Skeletal muscle tissue (tissue), 4 donors: ENCODE measurements around the gene CCN2. TPM values are rescaled to one million over a fixed set of nuclear protein-coding genes. Genes with fewer than 3 reads are reported as not detected.
"Not testable (repeated sequence)": the region's sequence is repeated elsewhere in the genome, so short reads cannot be mapped to it uniquely, and the experiment has no call there.

Source experiments
- H3K27ac ChIP-seq: one replicate; pipeline ENCODE4 v1.7.0; 2013; ENCODE audit warnings: mild to moderate bottlenecking, low read depth, low read length, inconsistent platforms
- H3K27me3 ChIP-seq, 3 donors: one replicate each; pipeline ENCODE4 v1.7.0; 2013; ENCODE audit warnings: low read length in 3 of 3; ENCODE audit not compliant: control insufficient read depth in 3 of 3, insufficient read depth in 3 of 3
- H3K36me3 ChIP-seq, 3 donors: one replicate each; pipeline ENCODE4 v1.7.0; 2013; ENCODE audit warnings: low read length in 3 of 3; ENCODE audit not compliant: control insufficient read depth in 3 of 3, insufficient read depth in 3 of 3
- H3K4me1 ChIP-seq, 3 donors: one replicate each; pipeline ENCODE4 v1.7.0; 2013; ENCODE audit warnings: low read length in 3 of 3, mild to moderate bottlenecking in 3 of 3; ENCODE audit not compliant: control insufficient read depth in 3 of 3, insufficient read depth in 3 of 3
- H3K4me3 ChIP-seq, 3 donors: one replicate each; pipeline ENCODE4 v1.7.0; 2013; ENCODE audit warnings: low read length in 3 of 3
- H3K9ac ChIP-seq, 3 donors: one replicate each; pipeline ENCODE4 v1.7.0; 2013; ENCODE audit warnings: low read length in 3 of 3, mild to moderate bottlenecking in 3 of 3, moderate library complexity in 2 of 3, low read depth in 1 of 3
- H3K9me3 ChIP-seq, 3 donors: one replicate each; pipeline ENCODE4 v1.7.0; 2013; ENCODE audit warnings: low read length in 3 of 3; ENCODE audit not compliant: control insufficient read depth in 3 of 3
- total RNA-seq: library from RNA; depleted of rRNA; stranded (reverse); fragments of >200 nt; gene quantifications from one replicate; pipeline ENCODE4 v1.2.3, GENCODE V29; 2014
- donor health status: Osteomylitis.

Gene CCN2
- total RNA-seq, 1 donor from 2014 or later, result 29.7 TPM

- Histone ChIP-seq H3K4me1 (no peaks in the 10 kb centered on the region), H3K9me3 (peaks cover 0 to 3% (median 0%) of the 10 kb centered on the region in 3 donors), H3K27me3 (peaks cover 0 to 5% (median 0%) of the 10 kb centered on the region in 3 donors), H3K9ac (no peak overlapping the region), H3K4me3 (no peak overlapping the region), H3K36me3 (no peaks in the 10 kb centered on the region), H3K27ac (no peak overlapping the region)
Observed at GRCh38 chr6:131923356-131923755, 27.8 kb downstream of the CCN2 start.

DNA sequence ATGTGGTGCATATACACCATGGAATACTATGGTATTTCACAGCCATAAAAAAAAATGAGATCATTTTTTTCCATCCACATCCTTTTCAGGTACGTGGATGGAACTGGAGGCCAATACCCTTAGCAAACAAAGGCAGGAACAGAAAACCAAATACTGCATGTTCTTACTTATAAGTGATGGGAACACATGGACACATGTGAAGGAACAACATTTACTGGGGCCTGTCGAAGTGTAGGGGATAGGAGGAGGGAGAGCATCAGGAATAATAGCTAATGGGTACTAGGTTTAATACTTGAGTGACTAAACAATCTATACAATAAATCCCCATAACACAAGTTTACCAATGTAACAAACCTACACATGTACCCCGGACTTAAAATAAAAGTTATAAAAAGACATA lies 30.5 kb downstream of the CCN2 start:
- no peak overlapping the region for H3K9ac ChIP-seq
- no peaks in the 10 kb centered on the region for H3K36me3 ChIP-seq
- peaks cover 0 to 3% (median 0%) of the 10 kb centered on the region in 3 donors for H3K9me3 ChIP-seq

GRCh38 chr6:131918650-131919355 lies 32.4 kb downstream of the CCN2 start:
- H3K4me3 ChIP-seq, result no peak overlapping the region
- H3K27ac ChIP-seq, result no peak overlapping the region
- no peaks in the 10 kb centered on the region for H3K36me3 ChIP-seq
- no peaks in the 10 kb centered on the region for H3K4me1 ChIP-seq
- peaks cover 0 to 3% (median 0%) of the 10 kb centered on the region in 3 donors for H3K9me3 ChIP-seq
- H3K27me3 ChIP-seq, result peaks cover 0 to 6% (median 0%) of the 10 kb centered on the region in 3 donors
- no peak overlapping the region for H3K9ac ChIP-seq

More for the DNA sequence above, 30.5 kb downstream of the CCN2 start:
- Histone ChIP-seq H3K4me1 (no peaks in the 10 kb centered on the region), H3K27me3 (peaks cover 0 to 6% (median 0%) of the 10 kb centered on the region in 3 donors), H3K27ac (no peak overlapping the region), H3K4me3 (no peak overlapping the region)

- no peaks in the 10 kb centered on the region for H3K9me3 ChIP-seq
- peaks cover 0 to 6% (median 0%) of the 10 kb centered on the region in 3 donors for H3K27me3 ChIP-seq
- no peak overlapping the region for H3K4me3 ChIP-seq
- H3K36me3 ChIP-seq, result no peaks in the 10 kb centered on the region
- H3K4me1 ChIP-seq, result no peaks in the 10 kb centered on the region
- H3K27ac ChIP-seq, result no peak overlapping the region
- H3K9ac ChIP-seq, result no peak overlapping the region
Observed at GRCh38 chr6:131917763-131918649, 33.2 kb downstream of the CCN2 start.

- Histone ChIP-seq H3K4me1 (no peaks in the 10 kb centered on the region), H3K4me3 (no peak overlapping the region)
Observed at GRCh38 chr6:131917318-131917717, 33.9 kb downstream of the CCN2 start.

GRCh38 chr6:131916847-131917246 lies 34.3 kb downstream of the CCN2 start:
- Histone ChIP-seq H3K4me3 (no peak overlapping the region), H3K27ac (no peak overlapping the region), H3K36me3 (no peaks in the 10 kb centered on the region), H3K9ac (no peak overlapping the region), H3K27me3 (peaks cover 0 to 6% (median 0%) of the 10 kb centered on the region in 3 donors), H3K9me3 (no peaks in the 10 kb centered on the region), H3K4me1 (no peaks in the 10 kb centered on the region)

More at GRCh38 chr6:131917318-131917717, 33.9 kb downstream of the CCN2 start:
- no peaks in the 10 kb centered on the region for H3K9me3 ChIP-seq
- H3K27me3 ChIP-seq, result peaks cover 0 to 6% (median 0%) of the 10 kb centered on the region in 3 donors
- H3K9ac ChIP-seq, result no peak overlapping the region
- no peak overlapping the region for H3K27ac ChIP-seq
- H3K36me3 ChIP-seq, result no peaks in the 10 kb centered on the region

DNA sequence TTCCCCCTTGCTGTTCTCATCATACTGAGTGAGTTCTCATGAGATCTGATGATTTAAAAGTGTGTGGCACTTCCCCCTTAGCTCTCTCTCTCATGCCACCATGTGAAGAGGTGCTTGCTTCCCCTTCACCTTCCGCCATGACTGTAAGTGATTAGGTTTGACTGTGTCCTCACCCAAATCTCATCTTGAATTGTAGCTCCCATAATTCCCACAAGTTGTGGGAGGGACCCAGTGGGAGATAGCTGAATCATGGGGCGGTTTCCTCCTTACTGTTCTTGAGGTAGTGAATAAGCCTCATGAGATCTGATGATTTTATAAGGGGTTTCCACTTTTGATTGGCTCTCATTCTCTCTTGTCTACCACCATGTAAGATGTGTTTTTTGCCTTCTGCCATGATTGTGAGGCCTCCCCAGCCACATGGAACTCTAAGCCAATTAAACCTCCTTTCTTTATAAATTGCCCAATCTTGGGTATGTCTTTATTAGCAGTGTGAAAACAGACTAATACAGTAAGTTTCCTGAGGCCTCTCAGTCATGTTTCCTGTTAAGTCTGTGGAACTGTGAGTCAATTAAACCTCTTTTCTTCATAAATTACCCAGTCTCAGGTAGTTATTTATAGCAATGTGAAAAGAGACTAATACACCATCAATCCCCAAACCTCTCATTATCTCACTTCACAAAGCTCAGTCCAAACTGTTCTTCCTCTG lies 34.9 kb downstream of the CCN2 start:
- H3K4me3 ChIP-seq, H3K9ac ChIP-seq, H3K36me3 ChIP-seq, H3K4me1 ChIP-seq, H3K9me3 ChIP-seq, H3K27me3 ChIP-seq, H3K27ac ChIP-seq: not testable (repeated sequence)

DNA sequence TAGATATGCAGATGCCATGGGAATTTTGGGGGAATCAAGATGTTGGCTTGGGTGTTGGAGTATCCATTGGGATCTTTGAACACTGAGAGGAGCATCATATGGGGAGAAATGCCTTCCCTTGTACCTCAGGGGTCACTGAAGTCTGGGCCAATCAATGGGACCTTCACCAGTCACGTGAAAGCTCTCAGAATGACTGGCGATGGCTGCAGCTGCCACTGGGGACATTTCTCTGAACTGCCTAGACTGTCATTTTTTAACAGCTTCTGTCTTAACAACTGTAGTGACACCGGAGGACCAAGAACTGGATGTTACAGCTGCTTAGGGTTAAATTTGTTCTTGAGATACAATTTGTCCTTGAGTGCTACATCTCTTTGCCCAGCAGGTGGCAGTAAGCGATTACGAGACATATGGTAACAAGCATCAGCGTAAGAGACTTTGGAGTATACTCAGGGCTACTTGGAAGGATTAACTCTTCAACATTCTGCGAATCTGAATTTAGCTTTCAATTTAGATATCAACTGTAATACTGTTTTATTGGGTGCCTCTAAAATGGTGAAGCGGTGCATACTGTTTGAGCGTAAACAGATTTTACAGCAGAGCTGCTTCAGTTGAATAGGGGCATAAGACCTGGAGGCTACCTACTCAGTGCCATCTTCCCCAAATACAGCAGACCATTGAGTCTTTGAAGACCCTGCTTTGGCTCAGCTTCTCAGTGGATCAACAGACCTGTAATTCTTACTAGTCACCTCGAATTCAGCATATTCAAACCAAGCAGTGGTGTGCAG lies 36.0 kb downstream of the CCN2 start:
- Histone ChIP-seq H3K4me3 (peak overlapping the region in 1 of 3 donors; percentile 51), H3K9me3 (no peaks in the 10 kb centered on the region), H3K36me3 (no peaks in the 10 kb centered on the region), H3K27me3 (peaks cover 0 to 10% (median 0%) of the 10 kb centered on the region in 3 donors), H3K4me1 (no peaks in the 10 kb centered on the region), H3K27ac (no peak overlapping the region), H3K9ac (peak overlapping the region in 1 of 3 donors; percentile 3)

DNA sequence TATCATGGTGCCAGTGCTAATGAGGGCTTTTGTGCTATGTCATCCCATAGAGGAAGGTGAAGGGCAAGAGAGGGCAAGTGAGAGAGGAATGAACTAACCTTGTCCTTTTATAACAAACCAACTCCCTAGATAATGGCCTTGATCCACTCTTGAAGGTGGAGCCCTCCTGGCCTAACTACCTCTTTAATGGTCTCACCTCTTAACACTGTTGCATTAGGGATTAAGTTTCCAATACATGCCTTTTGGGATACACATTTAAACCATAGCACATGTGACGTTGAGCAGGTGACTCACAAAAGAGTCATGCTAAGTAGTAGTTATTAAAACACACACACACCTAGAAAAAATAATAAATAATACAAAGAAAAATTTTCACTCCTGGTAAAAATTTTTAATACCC lies 36.9 kb downstream of the CCN2 start:
- Histone ChIP-seq H3K4me1 (no peaks in the 10 kb centered on the region), H3K4me3 (no peak overlapping the region), H3K27me3 (peaks cover 0 to 10% (median 0%) of the 10 kb centered on the region in 3 donors), H3K9me3 (no peaks in the 10 kb centered on the region), H3K27ac (no peak overlapping the region), H3K9ac (no peak overlapping the region), H3K36me3 (no peaks in the 10 kb centered on the region)
